ENCODE results near the gene PPP1R8.

DNA sequence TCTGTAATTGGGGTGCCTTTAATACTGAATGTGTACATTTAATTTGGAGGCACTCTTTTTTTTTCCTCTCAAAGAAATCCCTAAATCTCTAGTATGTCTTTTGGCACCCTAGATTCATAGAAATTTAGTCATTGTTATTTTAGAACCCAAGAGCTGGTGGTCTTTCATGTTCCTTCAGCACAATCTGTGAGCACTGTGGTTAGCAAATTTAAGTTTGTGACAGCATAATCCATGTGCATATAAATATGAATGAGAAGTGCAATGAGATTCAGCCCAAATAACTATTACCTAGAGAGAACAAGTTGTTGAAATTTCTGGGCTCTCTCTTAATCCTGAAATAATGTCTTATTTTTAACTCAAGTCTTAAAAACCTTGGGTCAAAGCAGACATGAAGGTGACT, 4.5 kb downstream of the PPP1R8 start:
- no peak for TF ChIP-seq CTBP1 (IDR thresholded peaks at IDR 0.05; ENCODE audit: borderline replicate concordance)
- TF ChIP-seq FOXM1 (IDR thresholded peaks at IDR 0.05; ENCODE audit: borderline replicate concordance): no peak
- no peak for TF ChIP-seq ELF4 (IDR thresholded peaks at IDR 0.05)
- no peak for TF ChIP-seq SP1 (IDR thresholded peaks at IDR 0.05)
- no peak for TF ChIP-seq NFRKB (IDR thresholded peaks at IDR 0.05)
- no peak for TF ChIP-seq BHLHE40 (IDR thresholded peaks at IDR 0.05; ENCODE audit: borderline replicate concordance)
- no peak for TF ChIP-seq HDGF (IDR thresholded peaks at IDR 0.05; ENCODE audit: borderline replicate concordance)
- no peak for TF ChIP-seq L3MBTL2 (conservative IDR thresholded peaks at IDR 0.05)
- no peak for TF ChIP-seq ZNF384 (IDR thresholded peaks at IDR 0.05)
- TF ChIP-seq ARNT (IDR thresholded peaks at IDR 0.05): no peak
- TF ChIP-seq LEF1 (IDR thresholded peaks at IDR 0.05; ENCODE audit: borderline replicate concordance): no peak
- TF ChIP-seq SUZ12 (IDR thresholded peaks at IDR 0.05): no peak
